IMR-90 (cell line): ENCODE measurements around the gene CADM1. TPM values are rescaled to one million over a fixed set of nuclear protein-coding genes. Genes with fewer than 3 reads are reported as not detected.
A peak's percentile ranks its signal among the peaks of the same experiment; 100 is the strongest.

ENCODE experiments used
- ATAC-seq: fragments of 200-7000 bp; cut with Tn5 transposase; 2 replicates; pipeline ENCODE4 v1.9.1; 2020; ENCODE audit warnings: low read depth, mild to moderate bottlenecking, moderate library complexity
- BruUV-seq: library from RNA; stranded (reverse); fragments of 400-500 nt; replicated peaks from 2 replicates; lab custom pipeline; 2021; lab: Mats Ljungman, UMichigan
- CTCF ChIA-PET: fragments of 300-600 bp; formaldehyde crosslinking; extraction: SDS; loops from one replicate; lab custom pipeline; 2021; ENCODE audit warnings: antibody characterized with exemption; lab: Yijun Ruan, JAX
- POLR2A ChIA-PET: fragments of 300-600 bp; sonication (Branson Sonifier 250); formaldehyde crosslinking; loops from one replicate; lab custom pipeline; 2022; ENCODE audit warnings: antibody characterized with exemption; ENCODE audit not compliant: unreplicated experiment; lab: Charles Lee
- DNase-seq: peaks from one replicate; pipeline ENCODE4 v3.0.0; 2013
- H2AFZ ChIP-seq: replicated peaks from 2 replicates; pipeline ENCODE3; 2013; ENCODE audit warnings: low read length, mild to moderate bottlenecking; ENCODE audit not compliant: poor library complexity
- H2AK5ac ChIP-seq: 2 replicates; pipeline ENCODE4 v1.6.1; 2013; ENCODE audit warnings: low read depth, low read length, inconsistent platforms
- H2AK9ac ChIP-seq: replicated peaks from 2 replicates; pipeline ENCODE3; 2013; ENCODE audit warnings: mild to moderate bottlenecking, low read depth, low read length, moderate library complexity; ENCODE audit not compliant: poor library complexity
- H2BK120ac ChIP-seq: 2 replicates; pipeline ENCODE4 v1.6.1; 2013; ENCODE audit warnings: low read depth, low read length, inconsistent platforms
- H2BK15ac ChIP-seq: 3 replicates; pipeline ENCODE4 v1.6.1; 2013; ENCODE audit warnings: low read depth, low read length, inconsistent platforms
- H2BK20ac ChIP-seq: 2 replicates; pipeline ENCODE4 v1.6.1; 2013; ENCODE audit warnings: low read depth, mild to moderate bottlenecking, inconsistent platforms, low read length, moderate library complexity
- H2BK5ac ChIP-seq: 2 replicates; pipeline ENCODE4 v1.6.1; 2013; ENCODE audit warnings: mild to moderate bottlenecking, low read depth, low read length, inconsistent platforms; ENCODE audit not compliant: poor library complexity, severe bottlenecking
- H3K14ac ChIP-seq: replicated peaks from 2 replicates; pipeline ENCODE4 v1.6.1; 2013; ENCODE audit warnings: low read depth, low read length, inconsistent platforms
- H3K18ac ChIP-seq: 2 replicates; pipeline ENCODE4 v1.6.1; 2013; ENCODE audit warnings: low read depth, low read length, control low read depth
- H3K23ac ChIP-seq: 2 replicates; pipeline ENCODE4 v1.6.1; 2013; ENCODE audit warnings: low read depth, low read length, inconsistent platforms
- H3K27ac ChIP-seq: 2 replicates; pipeline ENCODE4 v1.5.1; 2013; ENCODE audit warnings: mild to moderate bottlenecking, control low read depth, low read length; ENCODE audit not compliant: insufficient read depth
- H3K27me3 ChIP-seq: 2 replicates; pipeline ENCODE4 v1.6.1; 2013; ENCODE audit warnings: low read length; ENCODE audit not compliant: control insufficient read depth, insufficient read depth
- H3K36me3 ChIP-seq: 2 replicates; pipeline ENCODE4 v1.6.1; 2013; ENCODE audit warnings: low read length, mixed read lengths; ENCODE audit not compliant: control insufficient read depth, insufficient read depth
- H3K4ac ChIP-seq: 2 replicates; pipeline ENCODE4 v1.6.1; 2013; ENCODE audit warnings: low read depth, low read length, inconsistent platforms
- H3K4me1 ChIP-seq: 2 replicates; pipeline ENCODE4 v1.6.1; 2013; ENCODE audit warnings: low read length, mixed read lengths; ENCODE audit not compliant: control insufficient read depth, insufficient read depth
- H3K4me2 ChIP-seq: 2 replicates; pipeline ENCODE4 v1.6.1; 2013; ENCODE audit warnings: low read depth, mild to moderate bottlenecking, control low read depth, low read length, moderate library complexity
- H3K4me3 ChIP-seq: 2 replicates; pipeline ENCODE4 v1.5.1; 2013; ENCODE audit warnings: low read depth, mild to moderate bottlenecking, control low read depth, low read length, moderate library complexity; ENCODE audit not compliant: insufficient read depth
- H3K56ac ChIP-seq: 2 replicates; pipeline ENCODE4 v1.6.1; 2013; ENCODE audit warnings: low read length, inconsistent platforms; ENCODE audit not compliant: insufficient read depth; ENCODE audit errors: extremely low read depth
- H3K79me1 ChIP-seq, 2 experiments: 2 replicates each; pipeline ENCODE4 v1.6.1; 2013; ENCODE audit warnings: low read length in 2 of 2, inconsistent platforms in 1 of 2, low read depth in 1 of 2
- H3K9ac ChIP-seq: 2 replicates; pipeline ENCODE4 v1.6.1; 2013; ENCODE audit warnings: low read depth, low read length, control low read depth
- H3K9me1 ChIP-seq: 2 replicates; pipeline ENCODE4 v1.6.1; 2013; ENCODE audit warnings: low read length, inconsistent platforms; ENCODE audit not compliant: insufficient read depth
- H3K9me3 ChIP-seq: 2 replicates; pipeline ENCODE4 v1.6.1; 2013; ENCODE audit warnings: low read length; ENCODE audit not compliant: control insufficient read depth, insufficient read depth
- H4K20me1 ChIP-seq: 2 replicates; pipeline ENCODE4 v1.6.1; 2013; ENCODE audit warnings: low read length, inconsistent platforms; ENCODE audit not compliant: insufficient read depth
- H4K5ac ChIP-seq: 2 replicates; pipeline ENCODE4 v1.6.1; 2013; ENCODE audit warnings: mild to moderate bottlenecking, low read depth, low read length, control low read depth
- H4K8ac ChIP-seq, 2 experiments: 2 replicates each; pipeline ENCODE4 v1.6.1; 2013; ENCODE audit warnings: low read depth in 2 of 2, low read length in 2 of 2, control low read depth in 1 of 2, inconsistent platforms in 1 of 2
- H4K91ac ChIP-seq: 2 replicates; pipeline ENCODE4 v1.6.1; 2013; ENCODE audit warnings: low read depth, low read length, inconsistent platforms; ENCODE audit not compliant: insufficient read depth
- BHLHE40 ChIP-seq: fragments of 150-350 bp; IDR thresholded peaks from 2 replicates; pipeline ENCODE4 v1.6.1; 2016; ENCODE audit warnings: mild to moderate bottlenecking, low read depth, low read length
- CEBPB ChIP-seq: IDR thresholded peaks from 2 replicates; pipeline ENCODE4 v1.6.1; 2012; ENCODE audit warnings: low read depth, low read length, improper control_type of control experiment
- CHD1 ChIP-seq: IDR thresholded peaks from 2 replicates; pipeline ENCODE4 v1.6.1; 2012; ENCODE audit warnings: low read depth, low read length, improper control_type of control experiment
- FOS ChIP-seq: fragments of 150-350 bp; IDR thresholded peaks from 2 replicates; pipeline ENCODE4 v1.6.1; 2016; ENCODE audit warnings: low read depth, low read length
- MAFK ChIP-seq: IDR thresholded peaks from 2 replicates; pipeline ENCODE4 v1.6.1; 2012; ENCODE audit warnings: low read depth, low read length, improper control_type of control experiment
- MAZ ChIP-seq: IDR thresholded peaks from 2 replicates; pipeline ENCODE4 v1.6.1; 2012; ENCODE audit warnings: low read depth, mild to moderate bottlenecking, low read length, improper control_type of control experiment, moderate library complexity, borderline replicate concordance
- MXI1 ChIP-seq: IDR thresholded peaks from 2 replicates; pipeline ENCODE4 v1.6.1; 2012; ENCODE audit warnings: low read depth, mild to moderate bottlenecking, low read length, moderate library complexity, borderline replicate concordance
- NFE2L2 ChIP-seq: fragments of 150-350 bp; IDR thresholded peaks from 2 replicates; pipeline ENCODE4 v1.6.1; 2016; ENCODE audit warnings: low read depth, mild to moderate bottlenecking, low read length
- POLR2A ChIP-seq: IDR thresholded peaks from 2 replicates; pipeline ENCODE4 v1.6.1; 2012; ENCODE audit warnings: mild to moderate bottlenecking, low read depth, low read length
- RAD21 ChIP-seq: IDR thresholded peaks from 2 replicates; pipeline ENCODE4 v1.6.1; 2012; ENCODE audit warnings: low read length, improper control_type of control experiment
- RCOR1 ChIP-seq: IDR thresholded peaks from 2 replicates; pipeline ENCODE4 v1.6.1; 2012; ENCODE audit warnings: mild to moderate bottlenecking, low read length, improper control_type of control experiment; ENCODE audit not compliant: insufficient replicate concordance
- RFX5 ChIP-seq: IDR thresholded peaks from 2 replicates; pipeline ENCODE4 v1.8.0; 2012; ENCODE audit warnings: low read depth, mild to moderate bottlenecking, low read length, moderate library complexity
- SMC3 ChIP-seq: fragments of 150-350 bp; IDR thresholded peaks from 2 replicates; pipeline ENCODE4 v1.6.1; 2016; ENCODE audit warnings: low read depth, mild to moderate bottlenecking, antibody characterized with exemption, low read length, moderate library complexity
- WGBS, 2 experiments: methylation state at CpG; one replicate each; pipeline versions ENCODE4 v1.1.5 to v1.1.7; 2013; ENCODE audit warnings: missing lambda C conversion rate in 2 of 2; ENCODE audit not compliant: insufficient read length in 1 of 2; ENCODE audit errors: extremely low coverage in 2 of 2; 5-methylcytosine and 5-hydroxymethylcytosine counted together
- dilution Hi-C: fragments of 300-500 bp; cut with HindIII; formaldehyde crosslinking; loops from one replicate; pipeline ENCODE4 v1.14.3; 2018; ENCODE audit warnings: low sequenced_read_pairs; ENCODE audit not compliant: unreplicated experiment
- in situ Hi-C: fragments of 300-500 bp; cut with MboI; formaldehyde crosslinking; loops from 3 replicates; pipeline ENCODE4 v1.14.3; 2019; ENCODE audit warnings: low sequenced_read_pairs, inconsistent platforms, mixed read lengths
- intact Hi-C: fragments of 100-400 bp; cut with micrococcal nuclease; formaldehyde crosslinking; loops from 2 replicates; pipeline ENCODE4 v1.10.0; 2022
- polyA plus RNA-seq, 3 experiments: library from polyadenylated mRNA; depleted of rRNA; stranded (reverse); fragments of >200 nt; gene quantifications; 2 replicates each; pipeline ENCODE4 v1.2.3, GENCODE V29; 2012; ENCODE audit warnings: low replicate concordance in 1 of 3
- total RNA-seq: library from RNA; depleted of rRNA; stranded (reverse); fragments of >200 nt; gene quantifications from 2 replicates; pipeline ENCODE4 v1.2.3, GENCODE V29; 2012
- TF ChIP-seq, protein P1 (sequence below): fragments of 150-350 bp; IDR thresholded peaks from 2 replicates; pipeline ENCODE4 v1.6.1; 2016; ENCODE audit warnings: low read depth, mild to moderate bottlenecking, low read length, moderate library complexity, borderline replicate concordance
- TF ChIP-seq, protein P2 (sequence below): conservative IDR thresholded peaks from 2 replicates; pipeline ENCODE4 v1.5.1; 2012; ENCODE audit warnings: mild to moderate bottlenecking, low read depth, low read length, improper control_type of control experiment

The CADM1 gene
- total and polyA plus RNA-seq, 2 of the 4 experiments (the other 2 are of a cell fraction) = 28.8 to 77.1 TPM

DNA sequence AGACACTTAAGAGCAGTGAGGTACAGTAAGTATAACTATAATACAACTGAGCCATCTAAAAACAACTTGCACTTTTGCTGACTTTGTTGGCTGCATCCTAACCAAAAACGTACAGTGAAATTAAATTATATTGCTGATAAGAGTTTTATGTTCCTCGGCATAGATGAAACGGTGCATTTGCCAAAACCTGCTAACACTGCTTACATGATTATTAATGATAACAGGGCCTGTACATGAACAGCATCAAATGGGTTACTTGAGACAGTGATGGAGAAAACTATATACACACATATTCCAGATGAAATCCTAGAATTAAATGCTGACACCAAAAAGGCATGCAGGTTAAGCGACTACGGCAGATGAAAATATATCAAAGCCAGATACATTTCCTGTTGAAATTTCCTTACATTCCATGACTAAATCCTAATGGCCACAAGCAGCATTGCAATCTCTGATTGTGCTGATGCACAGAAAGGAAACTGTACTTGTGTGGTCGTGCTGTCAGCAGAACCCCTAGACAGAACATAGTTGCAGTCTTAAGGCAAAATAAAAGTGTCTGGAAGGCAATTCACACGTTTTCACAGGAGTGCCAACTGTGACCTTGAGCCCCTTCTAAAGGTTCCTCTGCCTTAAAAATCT is 143.9 kb downstream of the CADM1 start:
- Histone ChIP-seq H3K14ac (no peak overlapping the region), H2BK15ac (no peak overlapping the region), H2AFZ (peak overlapping the region; percentile 59), H4K20me1 (no peaks in the 10 kb centered on the region), H3K9me1 (peaks cover 2% of the 10 kb centered on the region; the same call in 1 of the 2 replicates), H3K27me3 (no peaks in the 10 kb centered on the region), H3K18ac (peak overlapping the region; percentile 76; the same call in 1 of the 2 replicates), H3K79me1 (no peaks in the 10 kb centered on the region), H2AK5ac (no peak overlapping the region), H3K56ac (no peak overlapping the region), H3K9me3 (no peaks in the 10 kb centered on the region), H3K23ac (no peak overlapping the region; the same call in 1 of the 2 replicates), H3K9ac (no peak overlapping the region; the same call in 1 of the 2 replicates), H4K8ac (no peak overlapping the region), H3K4ac (0 out of 2 replicates have a peak overlapping the region, but pooled peaks have one; percentile 10), H4K91ac (no peak overlapping the region), H3K4me1 (peaks cover 5% of the 10 kb centered on the region), H2BK120ac (no peak overlapping the region), H3K36me3 (no peaks in the 10 kb centered on the region), H2BK20ac (no peak overlapping the region), H3K4me2 (peak overlapping the region; percentile 89), H2BK5ac (no peak overlapping the region), H4K5ac (0 out of 2 replicates have a peak overlapping the region, but pooled peaks have one; percentile 73), H3K4me3 (no peak overlapping the region), H2AK9ac (no peak overlapping the region), H3K27ac (no peak overlapping the region)
- in situ Hi-C loops = no loop called here
- dilution Hi-C loops = no loop called here
- ATAC-seq (peak; percentile 76), DNase-seq (peak; percentile 50)
- ChIA-PET CTCF (no interaction called here), POLR2A (no interaction called here)
- intact Hi-C loops = loop anchor here (5.0 kb wide), 1 partner anchor 37 kb away; no protein-coding TSS in a partner anchor
- WGBS, 2 experiments = no CpG with 5 or more reads among the region's 7 CpGs
- BruUV-seq = no TSS peak
- TF ChIP-seq RFX5 = no peak
- no peak for TF ChIP-seq POLR2A
- no peak for TF ChIP-seq CEBPB
- no peak for TF ChIP-seq CHD1
- 0 out of 2 replicates have a peak, but pooled peaks have one; percentile 3 for TF ChIP-seq RAD21
- TF ChIP-seq, protein P1, sequence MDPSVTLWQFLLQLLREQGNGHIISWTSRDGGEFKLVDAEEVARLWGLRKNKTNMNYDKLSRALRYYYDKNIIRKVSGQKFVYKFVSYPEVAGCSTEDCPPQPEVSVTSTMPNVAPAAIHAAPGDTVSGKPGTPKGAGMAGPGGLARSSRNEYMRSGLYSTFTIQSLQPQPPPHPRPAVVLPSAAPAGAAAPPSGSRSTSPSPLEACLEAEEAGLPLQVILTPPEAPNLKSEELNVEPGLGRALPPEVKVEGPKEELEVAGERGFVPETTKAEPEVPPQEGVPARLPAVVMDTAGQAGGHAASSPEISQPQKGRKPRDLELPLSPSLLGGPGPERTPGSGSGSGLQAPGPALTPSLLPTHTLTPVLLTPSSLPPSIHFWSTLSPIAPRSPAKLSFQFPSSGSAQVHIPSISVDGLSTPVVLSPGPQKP = no peak
- no peak for TF ChIP-seq MXI1
- TF ChIP-seq FOS = no peak
- TF ChIP-seq, protein P2, sequence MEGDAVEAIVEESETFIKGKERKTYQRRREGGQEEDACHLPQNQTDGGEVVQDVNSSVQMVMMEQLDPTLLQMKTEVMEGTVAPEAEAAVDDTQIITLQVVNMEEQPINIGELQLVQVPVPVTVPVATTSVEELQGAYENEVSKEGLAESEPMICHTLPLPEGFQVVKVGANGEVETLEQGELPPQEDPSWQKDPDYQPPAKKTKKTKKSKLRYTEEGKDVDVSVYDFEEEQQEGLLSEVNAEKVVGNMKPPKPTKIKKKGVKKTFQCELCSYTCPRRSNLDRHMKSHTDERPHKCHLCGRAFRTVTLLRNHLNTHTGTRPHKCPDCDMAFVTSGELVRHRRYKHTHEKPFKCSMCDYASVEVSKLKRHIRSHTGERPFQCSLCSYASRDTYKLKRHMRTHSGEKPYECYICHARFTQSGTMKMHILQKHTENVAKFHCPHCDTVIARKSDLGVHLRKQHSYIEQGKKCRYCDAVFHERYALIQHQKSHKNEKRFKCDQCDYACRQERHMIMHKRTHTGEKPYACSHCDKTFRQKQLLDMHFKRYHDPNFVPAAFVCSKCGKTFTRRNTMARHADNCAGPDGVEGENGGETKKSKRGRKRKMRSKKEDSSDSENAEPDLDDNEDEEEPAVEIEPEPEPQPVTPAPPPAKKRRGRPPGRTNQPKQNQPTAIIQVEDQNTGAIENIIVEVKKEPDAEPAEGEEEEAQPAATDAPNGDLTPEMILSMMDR = 0 out of 2 replicates have a peak, but pooled peaks have one; percentile 19
- TF ChIP-seq RCOR1 = no peak
- no peak for TF ChIP-seq SMC3
- TF ChIP-seq MAZ = no peak
- TF ChIP-seq MAFK = peak; percentile 28; the same call in 1 of the 2 replicates
- no peak for TF ChIP-seq BHLHE40
- no peak for TF ChIP-seq NFE2L2
